ENCODE results near the gene FAM131B. TPM values are rescaled to one million over a fixed set of nuclear protein-coding genes. Genes with fewer than 3 reads are reported as not detected.

FAM131B gene
- total and polyA plus RNA-seq, 9 of the 15 experiments (the other 6 are each of a cell fraction or from before 2014, with no cell fraction given): 0.03 to 0.04 TPM; not detected in 7

- TF ChIP-seq TBL1XR1 (IDR thresholded peaks at IDR 0.05; ENCODE audit: low read length in 2 of 2) (no peak), KDM2B (CRISPR knock-in tag; IDR thresholded peaks at IDR 0.05) (peak; percentile 68; the same call in 1 of the 2 replicates), FIP1L1 (IDR thresholded peaks at IDR 0.05; ENCODE audit: low read depth, low read length, poor library complexity, severe bottlenecking) (peak; percentile 66), NFRKB (IDR thresholded peaks at IDR 0.05; ENCODE audit: low read depth) (no peak; the same call in 1 of the 2 replicates), ZNF175 (CRISPR knock-in tag; IDR thresholded peaks at IDR 0.05; ENCODE audit: low read depth) (no peak)
Observed at GRCh38 chr7:143381427-143382125, 19.1 kb upstream of the FAM131B start (continued).

DNA sequence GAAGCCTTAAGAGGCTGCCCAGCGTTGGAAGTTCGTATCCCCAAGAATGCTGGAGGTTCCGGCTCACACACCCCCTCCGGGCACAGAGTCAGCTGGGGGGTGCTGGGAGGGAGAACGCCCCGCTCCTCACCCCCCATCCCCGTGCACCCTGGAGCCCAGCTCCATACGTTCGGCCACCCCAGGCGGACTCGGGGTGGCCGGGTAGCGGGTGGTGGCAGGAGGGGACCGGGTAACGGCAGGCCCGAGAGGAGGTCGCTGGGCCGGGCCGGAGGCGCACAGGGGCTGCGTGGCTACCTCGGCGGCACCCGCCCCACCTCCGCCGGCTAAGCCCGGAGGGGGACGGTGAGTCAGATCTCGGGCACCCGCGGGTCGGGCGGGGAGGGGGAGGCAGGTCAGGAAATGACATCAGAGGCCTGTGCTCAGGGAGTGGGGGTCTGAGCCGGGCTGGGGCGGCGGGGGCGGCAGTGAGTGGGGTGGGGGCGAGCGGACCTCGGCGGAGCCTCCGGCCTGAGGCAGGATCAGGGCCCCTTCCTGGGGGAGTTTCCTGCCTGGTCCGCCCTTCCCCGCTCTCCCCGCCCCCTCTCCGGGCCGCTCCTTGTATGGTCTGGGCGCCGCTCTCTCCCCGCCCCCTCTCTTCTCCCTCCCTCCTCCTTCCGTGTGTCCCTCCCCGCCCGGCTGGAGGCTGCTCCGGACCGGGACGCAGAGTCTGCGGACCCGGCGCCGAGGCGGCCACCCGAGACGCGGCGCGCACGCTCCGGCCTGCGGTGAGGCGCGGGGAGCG, 18.3 kb upstream of the FAM131B start, which contains the start of gene ZYX:
Gene ZYX, plus strand, starts transcription at position 700 of the 781 bp plus-strand sequence. CDS start 227 bp downstream, outside the sequence.
- Histone ChIP-seq H2AFZ (ENCODE audit: low read depth, low read length) (peak within 1 kb of the TSS; percentile 90), H3K9me1 (ENCODE audit: control insufficient read depth, insufficient read depth, low read length) (peaks cover 13% of the 10 kb centered on the region), H3K27me3 (ENCODE audit: control insufficient read depth in 2 of 2, insufficient read depth in 2 of 2, low read length in 2 of 2) (0 out of 5 replicates have a peak, but pooled peaks cover 0 to under 1% of the 10 kb centered on the region in 2 experiments), H3K36me3 (ENCODE audit: control insufficient read depth, insufficient read depth, low read length) (peaks cover 29% of the 10 kb centered on the region; the same call in 2 of the 3 replicates), H3K9me3 (replicated peaks; ENCODE audit: control insufficient read depth, insufficient read depth, low read depth, low read length) (no peaks in the 10 kb centered on the region), H3K9ac (ENCODE audit: insufficient read depth in 1 of 2, low read depth in 2 of 2, low read length in 2 of 2) (peak within 1 kb of the TSS; percentile 92 to 94), H3K4me3 (peak within 1 kb of the TSS; percentile 72), H3K79me2 (ENCODE audit: control insufficient read depth, insufficient read depth, low read length) (peaks cover 12% of the 10 kb centered on the region), H3K4me1 (replicated peaks in 1 of 2; ENCODE audit: control insufficient read depth in 2 of 2, insufficient read depth in 2 of 2, low read length in 2 of 2) (peaks cover 21 to 31% of the 10 kb centered on the region in 2 experiments; a peak in 4 of 5 replicates), H3K4me2 (ENCODE audit: insufficient read depth, low read length) (peak within 1 kb of the TSS; percentile 83), H4K20me1 (replicated peaks; ENCODE audit: control insufficient read depth, insufficient read depth, low read length) (peaks cover 7% of the 10 kb centered on the region; the same call in 1 of the 2 replicates), H3K27ac (ENCODE audit: extremely low read depth, low read depth, low read length) (peak within 1 kb of the TSS; percentile 94)
- BruUV-seq (replicated peaks): no TSS peak
- DNase-seq (ENCODE audit: extremely low read depth in 1 of 4, low spot score in 3 of 4) (peak; percentile 98 to 99 (median 98)), FAIRE-seq (peak; percentile 70), ATAC-seq (peak; percentile 90)
- CTCF ChIA-PET (ENCODE audit: low intra/inter-chr PET ratio): interaction anchor here (0.6 to 1.5 kb wide), 2 partner anchors 35 to 135 kb away, joined by 4 read pairs; no protein-coding TSS in a partner anchor
- intact Hi-C loops (cut with micrococcal nuclease): loop anchor here (1.0 to 5.0 kb wide), 2 partner anchors 34 to 35 kb away; no protein-coding TSS in a partner anchor
- in situ Hi-C loops (cut with MboI): no loop called here
- under 1% methylated on average over 45 of the region's 72 CpGs for WGBS (ENCODE audit: insufficient coverage, low coverage, missing lambda C conversion rate)
- POLR2A ChIA-PET: interaction anchor here (0.6 to 4.0 kb wide), 12 partner anchors 9 to 124 kb away, joined by 3 to 29 read pairs (median 5); no protein-coding TSS in a partner anchor
- TF ChIP-seq SREBF1 (IDR thresholded peaks at IDR 0.05; ENCODE audit: borderline replicate concordance, low read depth, low read length) (no peak), RBFOX2 (IDR thresholded peaks at IDR 0.05; ENCODE audit: low read depth, low read length) (peak; percentile 90), ZNF707 (CRISPR knock-in tag; conservative IDR thresholded peaks at IDR 0.05) (no peak), ADNP (tag; IDR thresholded peaks at IDR 0.05) (no peak), WHSC1 (IDR thresholded peaks at IDR 0.05; ENCODE audit: low read length) (no peak), HINFP (tag; conservative IDR thresholded peaks at IDR 0.05; ENCODE audit: low read depth) (peak; percentile 99), IRF2 (CRISPR knock-in tag; IDR thresholded peaks at IDR 0.05) (no peak), ZNF224 (CRISPR knock-in tag; IDR thresholded peaks at IDR 0.05) (no peak), NEUROD1 (IDR thresholded peaks at IDR 0.05; ENCODE audit: borderline replicate concordance, low read depth, low read length, partially characterized antibody) (peak; percentile 66)
- TF ChIP-seq, protein P1, sequence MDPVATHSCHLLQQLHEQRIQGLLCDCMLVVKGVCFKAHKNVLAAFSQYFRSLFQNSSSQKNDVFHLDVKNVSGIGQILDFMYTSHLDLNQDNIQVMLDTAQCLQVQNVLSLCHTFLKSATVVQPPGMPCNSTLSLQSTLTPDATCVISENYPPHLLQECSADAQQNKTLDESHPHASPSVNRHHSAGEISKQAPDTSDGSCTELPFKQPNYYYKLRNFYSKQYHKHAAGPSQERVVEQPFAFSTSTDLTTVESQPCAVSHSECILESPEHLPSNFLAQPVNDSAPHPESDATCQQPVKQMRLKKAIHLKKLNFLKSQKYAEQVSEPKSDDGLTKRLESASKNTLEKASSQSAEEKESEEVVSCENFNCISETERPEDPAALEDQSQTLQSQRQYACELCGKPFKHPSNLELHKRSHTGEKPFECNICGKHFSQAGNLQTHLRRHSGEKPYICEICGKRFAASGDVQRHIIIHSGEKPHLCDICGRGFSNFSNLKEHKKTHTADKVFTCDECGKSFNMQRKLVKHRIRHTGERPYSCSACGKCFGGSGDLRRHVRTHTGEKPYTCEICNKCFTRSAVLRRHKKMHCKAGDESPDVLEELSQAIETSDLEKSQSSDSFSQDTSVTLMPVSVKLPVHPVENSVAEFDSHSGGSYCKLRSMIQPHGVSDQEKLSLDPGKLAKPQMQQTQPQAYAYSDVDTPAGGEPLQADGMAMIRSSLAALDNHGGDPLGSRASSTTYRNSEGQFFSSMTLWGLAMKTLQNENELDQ (CRISPR knock-in tag; IDR thresholded peaks at IDR 0.05; ENCODE audit: borderline replicate concordance): no peak
